ENCODE results near the gene UNC45B.

DNA sequence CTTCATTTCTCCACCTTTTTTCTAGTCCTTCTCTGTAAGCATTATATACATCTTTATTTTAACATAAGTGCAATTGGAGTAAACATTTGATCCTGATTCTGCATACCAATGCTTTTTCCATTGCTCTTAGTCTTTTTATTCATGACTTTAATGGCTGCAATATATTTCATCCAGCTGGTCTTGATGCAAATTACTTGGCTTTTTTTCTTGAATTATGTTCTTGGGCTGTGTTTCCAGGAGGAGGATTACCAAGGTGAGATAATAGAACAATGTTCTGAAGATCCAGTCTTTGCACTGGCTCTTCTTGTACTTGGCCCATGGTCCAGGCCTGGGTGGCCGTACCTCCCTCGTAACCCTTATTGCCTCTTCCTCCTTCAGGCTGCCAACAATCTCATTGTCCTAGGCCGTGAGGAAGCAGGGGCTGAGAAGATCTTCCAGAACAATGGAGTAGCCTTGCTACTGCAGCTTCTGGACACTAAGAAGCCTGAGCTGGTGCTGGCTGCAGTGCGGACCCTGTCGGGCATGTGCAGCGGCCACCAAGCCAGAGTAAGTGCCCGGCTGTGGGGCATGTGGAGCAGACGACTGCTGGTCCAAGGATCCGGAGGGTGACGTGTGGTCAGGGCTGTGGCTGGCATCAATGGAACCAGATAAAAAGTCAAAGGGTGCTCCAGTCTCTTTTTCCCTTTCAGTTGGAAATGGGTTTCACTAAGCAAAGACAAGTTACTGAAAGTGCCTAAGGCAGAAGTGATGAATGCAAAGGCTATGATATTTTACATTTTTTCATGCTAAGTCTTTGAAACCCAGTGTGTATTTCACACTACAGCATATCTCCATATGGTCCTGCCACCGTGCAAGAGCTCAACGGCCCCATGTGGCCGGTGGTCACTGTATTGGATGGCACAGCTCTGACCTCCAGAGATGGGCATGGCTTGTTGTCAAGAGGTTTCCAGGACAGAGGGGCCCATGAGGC lies 6.9 kb downstream of the UNC45B start:
- TF ChIP-seq, protein P1, sequence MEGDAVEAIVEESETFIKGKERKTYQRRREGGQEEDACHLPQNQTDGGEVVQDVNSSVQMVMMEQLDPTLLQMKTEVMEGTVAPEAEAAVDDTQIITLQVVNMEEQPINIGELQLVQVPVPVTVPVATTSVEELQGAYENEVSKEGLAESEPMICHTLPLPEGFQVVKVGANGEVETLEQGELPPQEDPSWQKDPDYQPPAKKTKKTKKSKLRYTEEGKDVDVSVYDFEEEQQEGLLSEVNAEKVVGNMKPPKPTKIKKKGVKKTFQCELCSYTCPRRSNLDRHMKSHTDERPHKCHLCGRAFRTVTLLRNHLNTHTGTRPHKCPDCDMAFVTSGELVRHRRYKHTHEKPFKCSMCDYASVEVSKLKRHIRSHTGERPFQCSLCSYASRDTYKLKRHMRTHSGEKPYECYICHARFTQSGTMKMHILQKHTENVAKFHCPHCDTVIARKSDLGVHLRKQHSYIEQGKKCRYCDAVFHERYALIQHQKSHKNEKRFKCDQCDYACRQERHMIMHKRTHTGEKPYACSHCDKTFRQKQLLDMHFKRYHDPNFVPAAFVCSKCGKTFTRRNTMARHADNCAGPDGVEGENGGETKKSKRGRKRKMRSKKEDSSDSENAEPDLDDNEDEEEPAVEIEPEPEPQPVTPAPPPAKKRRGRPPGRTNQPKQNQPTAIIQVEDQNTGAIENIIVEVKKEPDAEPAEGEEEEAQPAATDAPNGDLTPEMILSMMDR (IDR thresholded peaks at IDR 0.05; ENCODE audit: insufficient read depth, low read length, poor library complexity, severe bottlenecking), result no peak
- TF ChIP-seq EZH2phosphoT487 (conservative IDR thresholded peaks at IDR 0.05; ENCODE audit: low read length), result no peak
